ENCODE data around the gene TET3. TPM values are rescaled to one million over a fixed set of nuclear protein-coding genes. Genes with fewer than 3 reads are reported as not detected.

The TET3 gene
- total and polyA plus RNA-seq, 3 donors from 2014 or later: 4.3 to 12.2 (median 9.7) TPM

DNA sequence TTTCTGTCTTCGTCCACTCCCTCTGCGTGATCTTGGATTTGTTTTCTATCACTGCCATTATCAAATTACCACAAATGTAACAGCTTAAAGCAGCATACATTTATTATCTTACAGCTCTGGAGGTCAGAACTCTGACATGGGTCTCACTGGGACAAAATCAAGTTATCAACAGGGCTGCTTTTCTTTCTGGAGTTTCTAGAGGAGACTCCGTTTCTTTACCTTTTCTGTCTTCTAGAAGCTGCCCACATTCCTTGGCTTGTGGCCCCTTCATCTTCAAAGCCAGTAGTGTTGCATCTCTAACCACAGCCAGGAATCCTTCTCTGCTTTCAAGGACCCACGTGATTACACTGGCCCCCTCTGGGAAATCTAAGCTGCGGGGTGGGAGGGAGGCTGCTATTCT, 21.9 kb upstream of the TET3 start:
- H3K4me1 ChIP-seq: no peaks in the 10 kb centered on the region
- H3K36me3 ChIP-seq (ENCODE audit: low read depth, missing control alignments): no peaks in the 10 kb centered on the region
- TF ChIP-seq CTCF (IDR thresholded peaks at IDR 0.05): no peak
- TF ChIP-seq POLR2A (IDR thresholded peaks at IDR 0.05): no peak
- no peaks in the 10 kb centered on the region for H3K9me3 ChIP-seq
- 48 to 52% methylated on average over 5 of the region's 5 CpGs for WGBS, 2 donors
- H3K27me3 ChIP-seq: no peaks in the 10 kb centered on the region
- intact Hi-C loops (cut with DNase I; ENCODE audit: low total_unique reads): loop anchor here (10.0 kb wide), 1 partner anchor 142 kb away; no protein-coding TSS in a partner anchor
- no peak overlapping the region for H3K27ac ChIP-seq
- H3K4me3 ChIP-seq: no peak overlapping the region
- no peak for DNase-seq

GRCh38 chr2:73963385-73964120, 21.2 kb upstream of the TET3 start:
- TF ChIP-seq CTCF (IDR thresholded peaks at IDR 0.05): no peak
- TF ChIP-seq POLR2A (IDR thresholded peaks at IDR 0.05): no peak
- no peak overlapping the region for H3K27ac ChIP-seq

GRCh38 chr2:73964223-73964622, 20.5 kb upstream of the TET3 start:
- Histone ChIP-seq H3K27ac (no peak overlapping the region), H3K9me3 (no peaks in the 10 kb centered on the region), H3K4me1 (no peaks in the 10 kb centered on the region), H3K27me3 (no peaks in the 10 kb centered on the region), H3K36me3 (ENCODE audit: low read depth, missing control alignments) (no peaks in the 10 kb centered on the region), H3K4me3 (no peak overlapping the region)
- intact Hi-C loops (cut with DNase I; ENCODE audit: low total_unique reads): loop anchor here (10.0 kb wide), 1 partner anchor 141 kb away; no protein-coding TSS in a partner anchor
- no peak for TF ChIP-seq CTCF (IDR thresholded peaks at IDR 0.05)
- no peak for TF ChIP-seq POLR2A (IDR thresholded peaks at IDR 0.05)
- DNase-seq: no peak
- WGBS, 2 donors: 81 to 88% methylated on average over 2 of the region's 2 CpGs

More at GRCh38 chr2:73963385-73964120, 21.2 kb upstream of the TET3 start:
- 72 to 73% methylated on average over 13 of the region's 13 CpGs for WGBS, 2 donors
- intact Hi-C loops (cut with DNase I; ENCODE audit: low total_unique reads): loop anchor here (10.0 kb wide), 1 partner anchor 141 kb away; no protein-coding TSS in a partner anchor
- H3K9me3 ChIP-seq: no peaks in the 10 kb centered on the region
- no peak overlapping the region for H3K4me3 ChIP-seq
- H3K4me1 ChIP-seq: no peaks in the 10 kb centered on the region
- peak; percentile 22 for DNase-seq
- H3K36me3 ChIP-seq (ENCODE audit: low read depth, missing control alignments): no peaks in the 10 kb centered on the region
- H3K27me3 ChIP-seq: no peaks in the 10 kb centered on the region

DNA sequence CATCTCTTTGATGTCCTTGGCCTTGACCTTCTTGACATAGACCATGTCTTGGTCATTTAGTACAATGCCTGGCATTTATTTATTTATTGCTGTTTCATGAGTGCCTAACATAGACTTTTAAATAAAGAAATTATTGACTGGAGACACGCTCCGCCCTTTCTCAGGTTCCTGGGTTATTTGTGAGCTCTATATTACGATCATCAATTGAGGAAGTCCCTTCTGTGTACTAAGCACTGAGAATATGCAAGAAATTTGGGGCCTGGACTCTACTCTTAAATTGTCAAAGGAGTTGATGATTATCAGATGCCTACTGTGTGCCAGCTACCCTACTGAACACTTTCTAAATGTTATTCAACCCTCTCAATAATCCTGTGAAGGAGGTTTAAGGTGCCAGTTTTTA, 19.7 kb upstream of the TET3 start:
- H3K27me3 ChIP-seq: no peaks in the 10 kb centered on the region
- H3K9me3 ChIP-seq: no peaks in the 10 kb centered on the region
- H3K4me3 ChIP-seq: no peak overlapping the region
- WGBS, 2 donors: 91 to 96% methylated on average over 3 of the region's 3 CpGs
- DNase-seq: no peak
- intact Hi-C loops (cut with DNase I; ENCODE audit: low total_unique reads): loop anchor here (10.0 kb wide), 1 partner anchor 140 kb away; no protein-coding TSS in a partner anchor
- TF ChIP-seq CTCF (IDR thresholded peaks at IDR 0.05) (no peak), POLR2A (IDR thresholded peaks at IDR 0.05) (no peak)
- H3K36me3 ChIP-seq (ENCODE audit: low read depth, missing control alignments): no peaks in the 10 kb centered on the region
- no peaks in the 10 kb centered on the region for H3K4me1 ChIP-seq
- no peak overlapping the region for H3K27ac ChIP-seq

All from testis (tissue), 3 donors.